Measurements from ENCODE around the gene FAAP100.

FAAP100 gene

DNA sequence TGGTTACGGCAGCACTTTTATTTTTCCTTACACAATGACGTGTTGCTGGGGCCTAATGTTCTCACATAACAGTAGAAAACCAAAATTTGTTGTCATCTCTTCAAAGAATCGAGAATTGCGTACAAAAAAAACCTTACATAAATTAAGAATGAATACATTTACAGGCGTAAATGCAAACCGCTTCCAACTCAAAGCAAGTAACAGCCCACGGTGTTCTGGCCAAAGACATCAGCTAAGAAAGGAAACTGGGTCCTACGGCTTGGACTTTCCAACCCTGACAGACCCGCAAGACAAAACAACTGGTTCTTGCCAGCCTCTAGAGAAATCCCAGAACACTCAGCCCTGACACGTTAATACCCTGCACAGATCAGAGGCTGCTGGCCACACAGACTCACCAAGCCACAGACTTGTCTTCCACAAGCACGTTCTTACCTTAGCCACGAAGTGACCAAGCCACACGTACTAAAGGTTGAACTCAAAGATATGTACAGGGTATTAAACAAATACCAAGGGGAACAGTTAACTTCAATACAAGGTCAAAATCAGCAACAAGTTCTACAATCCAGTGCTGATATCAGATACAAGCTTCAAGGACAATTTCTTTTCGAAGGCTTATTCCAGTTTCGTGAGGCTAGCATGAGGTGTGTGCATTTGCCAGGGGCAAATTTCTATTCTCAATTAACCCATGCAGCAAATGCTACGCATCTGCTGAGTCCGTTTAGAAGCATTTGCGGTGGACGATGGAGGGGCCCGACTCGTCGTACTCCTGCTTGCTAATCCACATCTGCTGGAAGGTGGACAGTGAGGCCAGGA, 42.0 kb downstream of the FAAP100 start:
- DNase-seq, result no peak

DNA sequence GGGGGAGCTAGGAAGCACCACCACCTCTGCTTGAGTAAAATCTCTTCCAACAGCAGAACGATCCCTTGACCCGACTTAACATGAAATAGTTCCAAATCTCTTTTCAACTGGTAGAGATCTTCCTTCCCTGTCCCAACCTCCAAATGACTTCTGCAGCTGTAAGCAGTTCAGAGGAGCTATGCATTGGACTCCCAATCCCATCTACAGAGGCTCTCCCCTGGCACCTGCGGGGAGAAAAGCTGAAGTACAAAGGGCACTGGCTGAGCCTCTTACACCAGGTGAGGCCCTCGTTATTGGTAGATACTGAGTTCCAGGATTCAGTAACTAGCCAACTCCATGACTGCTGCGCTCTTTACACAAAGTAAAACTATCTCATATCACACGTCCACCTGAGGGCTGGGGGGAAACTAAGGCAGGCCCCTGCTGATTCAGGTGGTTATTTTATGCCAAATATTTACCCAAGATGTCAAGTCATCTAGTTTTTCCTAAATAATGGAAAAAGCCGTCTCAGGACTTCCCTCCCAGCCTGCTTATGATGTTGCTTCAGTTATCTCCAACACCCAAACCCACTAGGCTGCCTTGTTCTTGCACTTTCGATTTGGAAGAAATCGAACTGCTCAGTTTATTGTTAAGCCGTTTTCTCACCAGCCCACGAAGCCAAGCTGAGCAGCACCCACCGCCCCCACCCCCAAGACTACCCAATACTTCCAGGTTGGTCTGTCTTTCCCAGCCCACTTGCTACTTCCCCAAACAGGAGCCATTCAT, 42.8 kb downstream of the FAAP100 start:
- no peak for DNase-seq

DNA sequence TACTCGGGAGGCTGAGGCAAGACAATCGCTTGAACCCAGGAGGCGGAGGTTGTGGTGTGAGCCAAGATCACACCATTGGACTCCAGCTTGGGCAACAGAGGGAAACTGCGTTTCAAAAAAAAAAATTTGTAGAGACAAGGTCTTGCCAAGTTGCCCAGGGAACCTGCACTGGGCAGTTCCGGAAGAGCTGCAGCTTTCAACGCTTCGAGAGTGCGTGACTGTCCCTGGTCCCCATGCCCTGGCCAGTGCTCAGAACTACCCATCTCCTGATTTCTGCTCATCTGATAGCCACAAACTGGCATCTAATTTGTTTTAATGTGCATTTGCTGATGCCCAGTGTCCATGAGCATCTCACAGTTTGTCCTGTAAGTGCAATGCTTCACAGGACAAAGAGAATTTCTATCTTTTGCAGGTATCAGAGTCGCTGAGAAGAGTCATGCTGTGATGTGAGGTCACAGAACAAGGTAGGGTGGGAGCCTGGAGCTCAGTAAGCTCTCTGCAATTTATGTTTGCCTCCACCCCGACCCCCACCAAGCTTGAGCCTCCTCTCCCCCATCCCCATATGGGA, 43.4 kb downstream of the FAAP100 start:
- no peak for DNase-seq

DNA sequence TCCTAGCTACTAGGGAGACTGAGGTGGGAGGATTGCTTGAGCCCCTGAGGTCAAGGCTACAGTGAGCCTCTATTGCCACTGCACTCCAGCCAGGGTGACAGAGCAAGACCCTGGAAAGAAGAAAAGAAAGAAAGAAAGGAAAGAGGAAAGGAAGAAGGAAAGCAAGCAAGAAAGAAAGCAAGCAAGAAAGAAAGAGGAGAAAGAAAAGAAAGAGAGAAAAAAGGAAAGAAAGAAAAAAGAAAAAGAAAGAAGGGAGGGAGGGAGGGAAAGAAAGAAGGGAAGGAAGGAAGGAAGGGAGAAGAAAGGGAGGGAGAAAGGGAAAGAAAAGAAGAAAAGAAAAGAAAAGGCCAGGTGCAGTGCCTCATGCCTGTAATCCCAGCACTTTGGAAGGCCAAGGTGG, 48.5 kb downstream of the FAAP100 start:
- no peak for DNase-seq

DNA sequence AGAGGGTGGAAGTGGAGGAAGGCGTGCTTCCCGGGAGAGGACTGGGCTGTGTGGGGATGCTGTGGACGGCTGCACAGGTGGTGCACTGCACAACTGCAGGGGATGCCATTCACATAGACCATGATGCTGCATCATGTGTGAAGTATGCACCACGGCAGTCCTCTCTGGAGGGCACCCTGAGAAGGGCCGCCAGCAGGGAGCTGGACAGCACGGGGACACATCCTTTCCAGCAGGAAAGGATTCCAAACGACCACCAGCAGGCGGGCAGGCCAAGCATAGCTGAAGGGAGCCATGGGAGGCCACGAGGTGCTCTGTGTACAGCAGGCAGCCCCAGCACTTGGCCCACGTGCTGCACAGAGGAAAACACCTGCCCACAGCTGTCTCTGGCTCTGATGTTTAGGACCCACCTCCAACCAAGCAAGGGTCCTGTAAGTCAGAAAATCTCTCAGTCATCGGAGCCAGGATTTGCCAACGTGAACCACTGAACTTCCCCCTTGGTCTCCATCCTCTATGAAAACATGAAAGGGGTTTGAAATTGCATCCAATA, 49.6 kb downstream of the FAAP100 start:
- no peak for DNase-seq

DNA sequence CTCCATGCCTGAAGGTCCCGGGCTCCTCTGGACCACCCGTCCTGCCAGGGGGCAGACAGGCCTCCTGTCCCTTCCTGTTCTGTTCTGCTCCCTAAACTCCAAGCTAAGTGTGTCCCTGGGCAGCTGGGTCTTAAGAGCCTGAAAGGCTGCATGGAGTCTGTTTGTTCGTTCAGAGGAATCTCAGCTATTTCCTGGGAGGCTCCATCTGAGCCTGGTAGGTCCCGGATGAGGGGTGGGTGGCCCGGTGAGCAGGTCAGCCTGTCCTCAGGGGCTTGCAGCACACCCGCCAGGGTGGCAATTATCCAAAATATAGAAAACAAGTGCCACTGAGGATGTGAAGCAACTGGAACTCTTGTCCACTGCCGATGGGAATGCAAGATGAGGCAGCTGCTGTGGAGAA, 52.1 kb downstream of the FAAP100 start:
- no peak for DNase-seq

DNA sequence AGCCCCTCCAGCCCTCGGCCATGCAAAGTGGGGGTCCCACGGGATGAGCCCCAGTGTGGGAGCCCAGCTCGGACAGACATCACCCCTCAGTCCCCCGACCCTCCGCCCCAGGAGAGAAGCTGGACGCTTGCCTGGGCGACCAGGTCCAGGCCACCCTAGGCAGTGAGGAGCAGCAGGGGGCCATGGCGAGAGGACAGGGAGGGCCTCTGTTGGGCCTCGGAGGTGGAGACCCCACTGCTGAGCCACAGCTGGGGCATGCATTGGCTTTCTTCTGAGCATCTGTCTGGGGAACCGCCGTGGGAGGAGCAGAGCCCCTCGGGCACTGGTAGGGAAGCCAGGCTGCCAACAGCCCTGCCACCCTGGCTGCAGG, 52.6 kb downstream of the FAAP100 start:
- no peak for DNase-seq

DNA sequence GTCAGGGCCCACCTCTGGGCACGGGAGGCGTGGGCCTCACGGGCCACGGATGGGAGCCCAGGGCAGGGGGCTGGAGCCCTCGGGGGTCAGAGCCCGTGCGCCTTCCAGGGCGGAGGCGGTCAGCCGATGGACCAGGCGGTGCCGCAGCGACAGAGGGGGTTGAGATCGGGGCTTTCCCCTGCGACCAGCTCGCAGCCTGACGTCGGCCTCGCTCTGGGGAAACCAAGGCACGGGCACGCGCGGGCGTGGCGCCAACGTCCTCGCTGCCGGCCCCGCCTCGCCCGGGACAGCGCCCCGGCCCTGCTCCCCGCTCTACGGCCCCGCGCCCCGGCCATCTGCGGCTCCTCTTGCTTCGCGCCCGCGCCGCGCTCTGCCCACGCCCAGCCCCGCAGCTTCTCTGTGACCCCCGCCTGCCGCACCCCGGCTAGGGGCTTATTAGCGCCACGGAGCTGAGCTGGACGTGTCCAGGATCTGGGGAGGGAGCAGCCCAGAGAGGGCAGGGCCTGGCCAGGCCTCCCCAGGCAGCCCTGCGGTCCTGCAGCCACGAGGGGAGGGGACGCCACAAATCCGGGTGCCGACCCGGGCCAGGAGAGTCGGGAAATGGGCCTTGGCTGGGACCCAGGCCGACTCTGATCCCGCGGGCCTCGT, 53.1 kb downstream of the FAAP100 start:
- DNase-seq, result no peak

DNA sequence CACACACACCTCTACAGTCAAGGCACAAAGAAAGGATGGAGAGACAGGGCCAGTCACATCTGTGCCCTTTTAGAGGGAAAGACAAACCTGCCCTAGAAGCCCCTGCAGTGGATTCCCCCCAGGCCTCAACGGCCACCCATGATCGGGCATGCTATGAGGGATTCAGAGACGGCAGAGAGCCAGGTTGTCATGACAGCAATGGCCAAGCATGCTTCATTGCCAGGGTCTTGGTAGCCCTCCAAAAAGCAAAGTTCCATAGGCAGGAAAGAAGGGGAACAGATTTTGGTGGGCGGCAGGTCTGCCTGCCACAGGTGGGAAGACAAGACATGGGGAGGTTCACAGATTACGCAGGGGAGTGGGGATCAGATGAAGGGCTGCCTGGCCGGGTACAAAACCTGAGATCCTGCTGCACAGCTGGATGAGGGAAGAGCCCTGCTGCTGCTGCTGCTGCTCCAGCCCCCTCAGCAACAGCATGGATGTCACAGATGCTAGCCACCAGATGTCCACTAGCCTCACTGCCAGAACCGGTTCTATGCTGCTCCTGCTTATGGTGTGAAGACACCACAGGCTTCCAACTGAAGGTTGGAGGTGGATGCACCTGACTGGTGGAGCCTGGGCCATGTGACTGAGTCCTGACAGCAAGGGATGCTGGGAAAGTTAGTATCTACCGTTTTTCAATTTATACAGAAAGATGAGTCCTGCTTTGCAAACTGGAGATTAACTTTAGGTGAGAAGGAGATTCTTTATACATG, 57.4 kb downstream of the FAAP100 start:
- peak; percentile 35 for DNase-seq

DNA sequence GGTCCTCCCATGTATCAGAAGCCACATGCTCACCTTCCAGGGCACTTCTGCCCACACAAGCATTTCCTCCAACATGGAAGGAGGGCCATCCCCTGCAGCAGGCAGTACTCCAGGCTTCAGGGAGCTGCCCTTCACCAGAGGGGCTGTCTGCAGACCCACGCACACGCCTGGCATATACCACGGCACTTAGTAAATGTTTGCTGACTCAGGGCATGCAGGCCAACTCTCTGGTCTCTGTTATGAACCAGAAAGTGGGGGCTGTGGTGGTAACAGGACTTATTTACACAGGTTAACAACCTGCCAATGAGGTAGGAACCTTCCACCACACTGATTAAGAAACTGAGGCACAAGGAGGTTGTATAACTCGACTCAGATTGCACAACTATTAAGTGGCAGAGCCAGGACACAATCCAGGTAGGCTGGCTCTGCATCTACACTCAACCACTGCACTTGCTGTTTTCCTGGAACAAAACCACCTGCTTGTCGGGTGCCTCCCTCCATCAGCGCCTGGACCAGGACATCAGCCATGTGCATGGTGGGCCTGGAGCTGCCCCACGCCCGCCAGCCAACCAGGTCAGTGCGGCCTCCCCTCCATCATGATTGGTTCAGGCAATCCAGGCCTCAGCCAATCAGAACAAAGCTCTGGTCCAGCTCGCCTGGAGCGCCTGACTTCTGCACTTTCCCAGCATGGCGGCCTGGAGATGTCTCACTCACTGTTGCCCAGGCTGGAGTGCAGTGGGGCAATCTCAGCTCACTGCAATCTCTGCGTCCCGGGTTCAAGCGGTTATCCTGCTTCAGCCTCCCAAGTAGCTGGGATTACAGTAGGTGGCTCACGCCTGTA, 58.7 kb downstream of the FAAP100 start:
- no peak for DNase-seq

DNA sequence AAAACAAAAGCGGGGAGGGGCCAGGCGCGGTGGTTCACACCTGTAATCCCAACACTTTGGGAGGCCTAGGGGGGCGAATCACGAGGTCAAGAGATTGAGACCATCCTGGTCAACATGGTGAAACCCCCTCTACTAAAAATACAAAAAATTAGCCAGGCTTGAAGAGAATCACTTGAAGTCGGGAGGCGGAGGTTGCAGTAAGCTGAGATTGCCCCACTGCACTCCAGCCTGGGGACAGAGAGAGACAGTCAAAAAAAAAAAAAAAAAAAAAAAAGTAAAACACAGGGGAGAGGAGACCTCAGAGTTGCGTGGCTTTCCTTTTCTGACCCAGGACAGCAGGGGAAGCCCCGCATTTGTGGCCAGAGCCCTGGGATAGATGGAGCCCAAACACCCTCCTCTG, 59.4 kb downstream of the FAAP100 start:
- DNase-seq, result no peak

DNA sequence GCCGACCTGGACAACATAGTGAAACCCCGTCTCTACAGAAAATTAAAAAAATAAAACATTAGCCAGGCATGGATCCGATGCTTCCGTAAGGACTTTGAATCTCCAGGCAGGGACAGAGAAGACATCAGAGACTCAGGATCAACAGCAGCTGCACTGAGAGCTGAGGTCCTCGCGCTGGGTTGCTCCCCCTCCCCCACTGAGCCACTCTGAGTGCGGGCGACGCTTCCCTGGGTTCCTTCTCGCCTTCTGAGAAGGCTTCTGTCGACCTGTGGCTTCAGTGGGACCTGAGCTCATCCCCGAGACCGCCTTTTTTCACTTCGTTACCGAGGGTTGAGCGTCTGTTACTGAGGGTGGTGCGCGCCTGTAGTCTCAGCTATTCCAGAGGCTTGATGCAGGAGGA, 60.0 kb downstream of the FAAP100 start:
- no peak for DNase-seq

DNA sequence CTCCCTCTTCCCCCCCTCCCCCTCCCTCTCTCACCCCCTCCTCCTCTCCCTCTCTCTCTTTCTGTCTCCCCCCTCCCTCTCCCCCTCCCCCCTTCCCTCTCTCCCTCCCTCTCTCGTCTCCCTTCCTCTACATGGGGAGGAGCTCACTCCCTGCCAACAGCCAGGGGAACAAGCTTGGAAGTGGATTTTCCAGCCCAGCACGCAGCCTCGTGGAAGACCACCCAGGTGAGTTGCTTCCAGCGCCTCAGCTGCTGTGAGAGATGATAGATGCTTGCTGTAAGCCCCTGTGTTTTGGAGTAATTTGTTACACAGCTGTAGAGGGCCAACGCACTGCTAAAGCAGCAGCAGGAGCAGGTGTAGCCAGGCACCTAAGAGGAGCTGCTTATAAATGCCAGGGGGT, 60.4 kb downstream of the FAAP100 start:
- DNase-seq, result no peak

DNA sequence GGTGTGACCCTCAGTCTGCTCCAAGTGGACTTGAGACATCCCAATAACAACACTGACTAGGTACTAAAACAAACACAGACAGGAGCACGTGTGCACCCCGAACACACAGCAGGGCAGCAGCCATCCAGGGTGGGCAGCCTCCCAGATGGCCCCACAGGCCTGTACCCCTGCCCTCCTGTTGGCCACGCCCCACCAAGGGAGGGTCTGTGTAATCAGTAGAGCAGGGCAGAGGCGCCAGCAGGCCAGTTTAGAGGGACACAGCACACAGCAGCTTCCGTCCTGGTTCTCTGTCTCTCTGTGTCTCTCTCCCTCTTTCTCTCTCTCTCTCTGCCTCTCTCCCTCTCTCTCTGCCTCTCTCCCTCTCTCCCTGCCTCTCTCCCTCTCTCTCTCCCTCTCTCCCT, 61.0 kb downstream of the FAAP100 start:
- no peak for DNase-seq

DNA sequence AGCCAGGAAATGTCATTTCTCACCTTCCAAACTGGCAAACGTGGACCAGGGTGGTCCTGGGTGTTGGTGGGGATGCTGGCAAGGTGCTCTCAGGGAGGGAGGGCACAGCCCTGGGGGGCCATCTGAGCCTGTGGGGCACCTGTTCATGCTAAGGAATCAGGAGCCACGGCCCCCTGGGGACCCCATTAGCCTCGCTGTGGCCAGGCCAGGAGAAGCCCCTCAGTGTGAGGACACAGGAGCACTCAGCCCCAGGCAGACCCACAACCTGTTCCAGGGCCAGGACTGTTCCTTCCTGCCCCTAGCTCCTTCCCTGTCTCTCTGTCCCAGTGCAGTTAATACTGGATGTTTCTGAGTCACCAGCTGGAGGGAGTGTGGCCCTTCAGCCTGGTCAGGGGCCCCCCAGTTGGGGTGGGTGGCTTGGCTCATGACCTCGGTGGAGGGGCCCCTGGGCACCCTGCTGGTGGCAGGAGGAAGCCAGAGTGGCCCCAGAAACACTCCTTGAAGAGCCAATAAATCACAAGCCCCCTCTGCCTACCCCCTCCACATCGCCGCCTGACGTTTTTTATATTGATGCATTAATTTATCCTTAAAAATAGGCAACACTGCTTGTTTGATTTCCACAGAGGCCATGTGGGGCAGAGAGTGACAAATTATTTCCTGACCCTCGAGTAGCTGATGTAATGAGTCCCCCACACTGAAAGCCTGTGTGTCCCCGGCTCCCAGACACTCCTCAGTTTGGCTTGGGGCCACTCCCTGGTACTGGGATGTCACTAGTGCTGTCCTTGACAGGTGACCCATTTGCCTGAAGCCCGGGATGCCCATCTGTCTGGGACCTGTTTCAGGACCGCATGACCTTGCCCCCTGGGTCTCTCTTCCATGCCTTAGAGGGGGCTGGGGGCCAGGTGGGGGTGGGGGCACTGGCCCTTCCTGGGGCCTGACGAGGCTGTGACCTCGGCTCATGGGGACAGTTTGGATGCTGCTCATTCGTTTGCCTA, 61.9 kb downstream of the FAAP100 start:
- no peak for DNase-seq
